Kidney tubule cell (primary cell): Measurements from ENCODE around the gene RALGPS1.

Source experiments
- DNase-seq: peaks from one replicate; pipeline ENCODE4 v3.0.0-alpha.2; 2018; ENCODE audit warnings: low spot score

RALGPS1 gene

GRCh38 chr9:127099664-127100063 lies 185.1 kb downstream of the RALGPS1 start:
- DNase-seq: no peak

- no peak for DNase-seq
These were observed 187.6 kb downstream of the RALGPS1 start for GRCh38 chr9:127102176-127102575.

GRCh38 chr9:127102788-127103187 lies 188.2 kb downstream of the RALGPS1 start:
- no peak for DNase-seq

GRCh38 chr9:127104581-127105311 lies 190.2 kb downstream of the RALGPS1 start:
- DNase-seq: no peak

- DNase-seq: no peak
These were observed 191.4 kb downstream of the RALGPS1 start for GRCh38 chr9:127105805-127106465.

GRCh38 chr9:127106466-127106855 lies 191.9 kb downstream of the RALGPS1 start:
- DNase-seq: no peak

GRCh38 chr9:127107171-127107928 lies 192.8 kb downstream of the RALGPS1 start:
- no peak for DNase-seq

GRCh38 chr9:127107929-127108876 lies 193.6 kb downstream of the RALGPS1 start:
- DNase-seq: no peak

GRCh38 chr9:127109212-127109711 lies 194.7 kb downstream of the RALGPS1 start:
- no peak for DNase-seq

- no peak for DNase-seq
These were observed 197.5 kb downstream of the RALGPS1 start for GRCh38 chr9:127112056-127112455.

- DNase-seq: no peak
These were observed 198.2 kb downstream of the RALGPS1 start for GRCh38 chr9:127112735-127113161.

- DNase-seq: no peak
These were observed 198.8 kb downstream of the RALGPS1 start for GRCh38 chr9:127113191-127113972.

- DNase-seq: no peak
These were observed 200.0 kb downstream of the RALGPS1 start for GRCh38 chr9:127114606-127115005.

- DNase-seq: no peak
These were observed 201.6 kb downstream of the RALGPS1 start for GRCh38 chr9:127116088-127116726.

GRCh38 chr9:127116957-127117356 lies 202.4 kb downstream of the RALGPS1 start:
- peak; percentile 77 for DNase-seq

GRCh38 chr9:127117801-127118200 lies 203.2 kb downstream of the RALGPS1 start:
- DNase-seq: no peak

GRCh38 chr9:127118597-127119319 lies 204.2 kb downstream of the RALGPS1 start:
- DNase-seq: no peak

GRCh38 chr9:127119320-127119709 lies 204.7 kb downstream of the RALGPS1 start:
- DNase-seq: no peak

- no peak for DNase-seq
These were observed 207.1 kb downstream of the RALGPS1 start for GRCh38 chr9:127121628-127122175.
